ENCODE results near the gene PGBD1.

GRCh38 chr6:28336284-28337120 is 55.1 kb downstream of the PGBD1 start:
- TF ChIP-seq, protein P1, sequence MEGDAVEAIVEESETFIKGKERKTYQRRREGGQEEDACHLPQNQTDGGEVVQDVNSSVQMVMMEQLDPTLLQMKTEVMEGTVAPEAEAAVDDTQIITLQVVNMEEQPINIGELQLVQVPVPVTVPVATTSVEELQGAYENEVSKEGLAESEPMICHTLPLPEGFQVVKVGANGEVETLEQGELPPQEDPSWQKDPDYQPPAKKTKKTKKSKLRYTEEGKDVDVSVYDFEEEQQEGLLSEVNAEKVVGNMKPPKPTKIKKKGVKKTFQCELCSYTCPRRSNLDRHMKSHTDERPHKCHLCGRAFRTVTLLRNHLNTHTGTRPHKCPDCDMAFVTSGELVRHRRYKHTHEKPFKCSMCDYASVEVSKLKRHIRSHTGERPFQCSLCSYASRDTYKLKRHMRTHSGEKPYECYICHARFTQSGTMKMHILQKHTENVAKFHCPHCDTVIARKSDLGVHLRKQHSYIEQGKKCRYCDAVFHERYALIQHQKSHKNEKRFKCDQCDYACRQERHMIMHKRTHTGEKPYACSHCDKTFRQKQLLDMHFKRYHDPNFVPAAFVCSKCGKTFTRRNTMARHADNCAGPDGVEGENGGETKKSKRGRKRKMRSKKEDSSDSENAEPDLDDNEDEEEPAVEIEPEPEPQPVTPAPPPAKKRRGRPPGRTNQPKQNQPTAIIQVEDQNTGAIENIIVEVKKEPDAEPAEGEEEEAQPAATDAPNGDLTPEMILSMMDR (IDR thresholded peaks at IDR 0.05) = no peak
- 0 out of 2 replicates have a peak, but pooled peaks have one; percentile 6 for TF ChIP-seq YY1 (IDR thresholded peaks at IDR 0.05; ENCODE audit: low read depth)
- TF ChIP-seq SMC3 (IDR thresholded peaks at IDR 0.05; ENCODE audit: low read depth, low read length) = no peak
- TF ChIP-seq CHD2 (IDR thresholded peaks at IDR 0.05; ENCODE audit: low read length, partially characterized antibody) = no peak
- TF ChIP-seq REST (IDR thresholded peaks at IDR 0.05; ENCODE audit: low read depth, low read length) = no peak
- no peak for TF ChIP-seq SIN3A (IDR thresholded peaks at IDR 0.05; ENCODE audit: borderline replicate concordance, low read depth, low read length)
- TF ChIP-seq MXI1 (IDR thresholded peaks at IDR 0.05; ENCODE audit: low read depth, low read length) = no peak
- TF ChIP-seq FOXJ3 (CRISPR knock-in tag; IDR thresholded peaks at IDR 0.05) = no peak
- no peak for TF ChIP-seq EP300 (IDR thresholded peaks at IDR 0.05; ENCODE audit: borderline replicate concordance in 1 of 2, low read depth in 1 of 2, low read length in 1 of 2)
- TF ChIP-seq MAX (IDR thresholded peaks at IDR 0.05; ENCODE audit: low read depth) = no peak
- no peak for TF ChIP-seq TEAD4 (IDR thresholded peaks at IDR 0.05; ENCODE audit: borderline replicate concordance, insufficient read depth)
- no peak for TF ChIP-seq JUND (IDR thresholded peaks at IDR 0.05)
- no peak for TF ChIP-seq USF1 (IDR thresholded peaks at IDR 0.05; ENCODE audit: borderline replicate concordance, low read depth)
- TF ChIP-seq RFX5 (IDR thresholded peaks at IDR 0.05; ENCODE audit: low read length) = no peak
